Activated naive CD4-positive, alpha-beta T cell (primary cell): ENCODE results near the gene ZNF609.

Source experiments
- DNase-seq, 4 experiments: peaks; one replicate each; lab custom pipeline; 2025; lab: John Stamatoyannopoulos, UW

The ZNF609 gene

DNA sequence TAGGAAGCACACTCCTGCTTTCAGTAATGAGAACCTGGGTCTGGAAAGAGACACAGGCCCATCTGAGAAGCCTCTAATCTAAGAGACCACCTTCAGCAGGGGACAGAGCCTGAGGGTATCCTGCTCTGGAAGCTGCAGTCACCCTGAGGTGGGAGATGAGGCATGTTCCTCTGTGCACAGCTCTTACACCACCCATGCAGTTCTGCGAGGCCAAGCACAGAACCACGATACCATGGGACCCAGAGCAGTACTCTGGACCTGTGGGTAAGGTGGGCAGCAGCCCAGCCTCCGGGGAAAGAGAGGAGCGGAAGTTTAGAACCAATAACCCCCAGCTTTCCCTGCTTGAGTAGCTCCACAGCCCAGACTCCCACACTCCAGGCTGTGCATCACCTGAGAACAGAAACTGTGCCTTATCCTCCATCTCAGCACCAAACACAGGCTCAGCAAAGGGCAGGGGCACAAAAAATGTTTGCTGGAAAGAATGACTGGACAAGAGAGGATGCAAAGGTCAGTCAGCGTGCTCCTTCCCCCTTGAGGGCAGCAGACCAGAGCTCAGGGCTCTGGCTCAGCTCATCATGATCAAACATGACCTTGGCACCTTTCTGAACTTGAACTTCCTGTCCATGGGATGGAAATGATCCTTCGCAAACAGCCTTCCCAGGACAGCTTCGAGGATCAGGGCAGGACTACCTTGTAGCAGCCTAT, 271.9 kb downstream of the ZNF609 start:
- DNase-seq, result no peak
